Activated B cell treated with CpG ODN at 0.5 μM for 24 hours (primary cell): ENCODE data around the gene PCDHGA6. TPM values are rescaled to one million over a fixed set of nuclear protein-coding genes. Genes with fewer than 3 reads are reported as not detected.
"Not testable (repeated sequence)": the region's sequence is repeated elsewhere in the genome, so short reads cannot be mapped to it uniquely, and the experiment has no call there.

Source experiments
- ATAC-seq: fragments of 200-7000 bp; cut with Tn5 transposase; one replicate; pipeline ENCODE4 v1.10.0; 2021; ENCODE audit warnings: low read depth, mild to moderate bottlenecking, moderate library complexity
- CTCF ChIA-PET: fragments of 350-600 bp; sonication (Branson Sonifier 250); formaldehyde crosslinking; loops from one replicate; lab custom pipeline; 2021; ENCODE audit warnings: antibody characterized with exemption; lab: Charles Lee
- POLR2A ChIA-PET: fragments of 350-600 bp; sonication (Branson Sonifier 250); formaldehyde crosslinking; loops from one replicate; lab custom pipeline; 2021; ENCODE audit warnings: antibody characterized with exemption; lab: Charles Lee
- DNase-seq: peaks from one replicate; pipeline ENCODE4 v3.0.0; 2022
- H3K27ac Mint-ChIP-seq: one replicate; pipeline ENCODE4 v1.8.0; 2020; ENCODE audit warnings: mixed read lengths
- H3K27me3 Mint-ChIP-seq: one replicate; pipeline ENCODE4 v1.8.0; 2021; ENCODE audit warnings: mixed read lengths
- H3K36me3 Mint-ChIP-seq: one replicate; pipeline ENCODE4 v1.8.0; 2021; ENCODE audit warnings: low read depth, mixed read lengths
- H3K4me1 Mint-ChIP-seq: one replicate; pipeline ENCODE4 v1.8.0; 2021; ENCODE audit warnings: mixed read lengths
- H3K4me3 Mint-ChIP-seq: one replicate; pipeline ENCODE4 v1.8.0; 2020; ENCODE audit warnings: mild to moderate bottlenecking, mixed read lengths
- H3K9me3 Mint-ChIP-seq: one replicate; pipeline ENCODE4 v1.8.0; 2020; ENCODE audit warnings: mixed read lengths
- intact Hi-C: fragments of 100-400 bp; cut with micrococcal nuclease; formaldehyde crosslinking; loops from one replicate; pipeline ENCODE4 v1.15.1; 2024
- total RNA-seq: library from RNA; stranded (reverse); gene quantifications from 2 replicates; pipeline ENCODE4 v1.2.3, GENCODE V29; 2022
- TF ChIP-seq, protein P1 (sequence below): fragments of 200-600 bp; IDR thresholded peaks from one replicate; pipeline ENCODE4 v1.8.0; 2022; ENCODE audit warnings: antibody characterized with exemption, mild to moderate bottlenecking

PCDHGA6 gene
- total RNA-seq, 1 donor from 2014 or later = 2.3 TPM

GRCh38 chr5:141402553-141403243, 29.0 kb downstream of the PCDHGA6 start, which contains the start of gene PCDHGA9:
Gene PCDHGA9 (plus strand): TSS chr5:141402778. CDS start chr5:141402953, 175 bp downstream.
- ATAC-seq (no peak), DNase-seq (no peak)
- ChIA-PET CTCF (no interaction called here), POLR2A (no interaction called here)
- TF ChIP-seq, protein P1, sequence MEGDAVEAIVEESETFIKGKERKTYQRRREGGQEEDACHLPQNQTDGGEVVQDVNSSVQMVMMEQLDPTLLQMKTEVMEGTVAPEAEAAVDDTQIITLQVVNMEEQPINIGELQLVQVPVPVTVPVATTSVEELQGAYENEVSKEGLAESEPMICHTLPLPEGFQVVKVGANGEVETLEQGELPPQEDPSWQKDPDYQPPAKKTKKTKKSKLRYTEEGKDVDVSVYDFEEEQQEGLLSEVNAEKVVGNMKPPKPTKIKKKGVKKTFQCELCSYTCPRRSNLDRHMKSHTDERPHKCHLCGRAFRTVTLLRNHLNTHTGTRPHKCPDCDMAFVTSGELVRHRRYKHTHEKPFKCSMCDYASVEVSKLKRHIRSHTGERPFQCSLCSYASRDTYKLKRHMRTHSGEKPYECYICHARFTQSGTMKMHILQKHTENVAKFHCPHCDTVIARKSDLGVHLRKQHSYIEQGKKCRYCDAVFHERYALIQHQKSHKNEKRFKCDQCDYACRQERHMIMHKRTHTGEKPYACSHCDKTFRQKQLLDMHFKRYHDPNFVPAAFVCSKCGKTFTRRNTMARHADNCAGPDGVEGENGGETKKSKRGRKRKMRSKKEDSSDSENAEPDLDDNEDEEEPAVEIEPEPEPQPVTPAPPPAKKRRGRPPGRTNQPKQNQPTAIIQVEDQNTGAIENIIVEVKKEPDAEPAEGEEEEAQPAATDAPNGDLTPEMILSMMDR = no peak
- Mint-ChIP-seq H3K4me1 (peaks cover 6% of the 10 kb centered on the region), H3K9me3 (peaks cover 21% of the 10 kb centered on the region), H3K36me3 (no peaks in the 10 kb centered on the region), H3K4me3 (peak within 1 kb of the TSS; percentile 70), H3K27ac (no peak within 1 kb of the TSS), H3K27me3 (peaks cover 51% of the 10 kb centered on the region)
- intact Hi-C loops = no loop called here

DNA sequence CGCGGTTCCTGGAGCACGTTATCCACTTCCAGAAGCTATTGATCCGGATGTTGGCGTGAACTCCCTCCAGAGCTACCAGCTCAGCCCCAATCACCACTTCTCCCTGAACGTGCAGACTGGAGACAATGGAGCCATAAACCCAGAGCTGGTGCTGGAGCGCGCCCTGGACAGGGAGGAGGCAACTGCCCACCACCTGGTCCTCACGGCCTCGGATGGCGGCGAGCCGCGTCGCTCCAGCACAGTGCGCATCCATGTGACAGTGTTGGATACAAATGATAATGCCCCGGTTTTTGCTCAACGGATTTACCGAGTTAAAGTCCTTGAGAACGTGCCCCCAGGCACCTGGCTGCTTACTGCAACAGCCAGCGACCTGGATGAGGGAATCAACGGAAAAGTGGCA, 29.7 kb downstream of the PCDHGA6 start:
- POLR2A ChIA-PET = no interaction called here
- Mint-ChIP-seq H3K9me3 (peaks cover 21% of the 10 kb centered on the region), H3K27ac (no peak overlapping the region), H3K4me1 (peaks cover 6% of the 10 kb centered on the region), H3K27me3 (peaks cover 53% of the 10 kb centered on the region), H3K36me3 (no peaks in the 10 kb centered on the region), H3K4me3 (no peak overlapping the region)
- no peak for ATAC-seq
- DNase-seq = no peak
- TF ChIP-seq, protein P1 = no peak
- intact Hi-C loops = no loop called here
- CTCF ChIA-PET = no interaction called here

DNA sequence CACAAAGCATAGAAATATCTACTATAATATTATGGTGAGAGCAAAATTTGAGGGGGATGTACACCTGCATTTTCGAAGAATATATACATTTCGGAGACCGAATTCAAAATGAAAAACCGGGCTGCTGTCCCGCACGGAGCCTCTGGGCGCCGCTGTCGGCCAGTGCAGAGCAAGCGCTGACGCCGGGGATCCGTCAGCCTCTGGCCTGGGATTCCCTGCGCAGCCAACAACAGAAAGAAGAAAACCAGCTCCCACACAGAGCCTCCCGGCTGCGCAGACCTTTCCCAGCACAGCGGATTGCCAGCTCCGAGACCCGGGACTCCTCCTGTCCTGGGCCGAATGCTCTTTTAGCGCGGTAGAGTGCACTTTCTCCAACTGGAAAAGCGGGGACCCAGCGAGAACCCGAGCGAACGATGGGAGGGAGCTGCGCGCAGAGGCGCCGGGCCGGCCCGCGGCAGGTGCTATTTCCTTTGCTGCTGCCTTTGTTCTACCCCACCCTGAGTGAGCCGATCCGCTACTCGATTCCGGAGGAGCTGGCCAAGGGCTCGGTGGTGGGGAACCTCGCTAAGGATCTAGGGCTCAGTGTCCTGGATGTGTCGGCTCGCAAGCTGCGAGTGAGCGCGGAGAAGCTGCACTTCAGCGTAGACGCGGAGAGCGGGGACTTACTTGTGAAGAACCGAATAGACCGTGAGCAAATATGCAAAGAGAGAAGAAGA, 34.3 kb downstream of the PCDHGA6 start, which contains the start of gene PCDHGB6:
TSS of gene PCDHGB6 (plus strand) at position 232 of the 716 bp plus-strand sequence. CDS start at position 414, 182 bp downstream.
- CTCF ChIA-PET = interaction anchor here (0.7 to 2.3 kb wide), 5 partner anchors 10 to 160 kb away, joined by 3 to 9 read pairs (median 3); partner anchors contain the start of genes PCDHGB5 and PCDHGC3
- POLR2A ChIA-PET, H3K4me1 Mint-ChIP-seq, DNase-seq, intact Hi-C loops, H3K36me3 Mint-ChIP-seq: not testable (repeated sequence)
- peaks cover 20% of the 10 kb centered on the region for H3K9me3 Mint-ChIP-seq
- peak within 1 kb of the TSS; percentile 62 for H3K4me3 Mint-ChIP-seq
- peak; percentile 78 for ATAC-seq
- H3K27ac Mint-ChIP-seq = peak within 1 kb of the TSS; percentile 1
- H3K27me3 Mint-ChIP-seq = peaks cover 52% of the 10 kb centered on the region

- Mint-ChIP-seq H3K4me3 (no peak overlapping the region), H3K4me1 (peaks cover 18% of the 10 kb centered on the region), H3K36me3 (peaks cover 2% of the 10 kb centered on the region), H3K27me3 (peaks cover 50% of the 10 kb centered on the region), H3K9me3 (peaks cover 19% of the 10 kb centered on the region), H3K27ac (no peak overlapping the region)
- ATAC-seq (no peak), DNase-seq (no peak)
- ChIA-PET CTCF (no interaction called here), POLR2A (no interaction called here)
- TF ChIP-seq, protein P1 = no peak
- intact Hi-C loops = loop anchor here (5.0 to 10.0 kb wide), 3 partner anchors 37 to 465 kb away; partner anchors contain the start of genes PCDH1, PCDHGA6, PCDHGB3 and TAF7
These were observed 36.1 kb downstream of the PCDHGA6 start for GRCh38 chr5:141409598-141410306.

- no peak for ATAC-seq
- DNase-seq = no peak
- TF ChIP-seq, protein P1 = no peak
- Mint-ChIP-seq H3K27ac (no peak overlapping the region), H3K9me3 (peaks cover 14% of the 10 kb centered on the region), H3K36me3 (peaks cover 2% of the 10 kb centered on the region), H3K27me3 (peaks cover 46% of the 10 kb centered on the region), H3K4me3 (no peak overlapping the region), H3K4me1 (peaks cover 18% of the 10 kb centered on the region)
- ChIA-PET CTCF (interaction anchor here (3.4 kb wide), 1 partner anchor 152 kb away, joined by 38 read pairs; no protein-coding TSS in a partner anchor), POLR2A (no interaction called here)
- intact Hi-C loops = loop anchor here (5.0 to 10.0 kb wide), 3 partner anchors 39 to 463 kb away; partner anchors contain the start of genes PCDH1, PCDHGA6, PCDHGB3 and TAF7
These were observed 37.9 kb downstream of the PCDHGA6 start for GRCh38 chr5:141411575-141411974.
